ENCODE measurements around the gene ARHGAP26.

GRCh38 chr5:143106174-143106573 is 336.0 kb downstream of the ARHGAP26 start:
- TF ChIP-seq POLR2AphosphoS5 (IDR thresholded peaks at IDR 0.05; ENCODE audit: low read depth, low read length) (no peak), REST (IDR thresholded peaks at IDR 0.05; ENCODE audit: insufficient read depth in 1 of 2, low read depth in 2 of 2, low read length in 1 of 2) (no peak), SIN3A (IDR thresholded peaks at IDR 0.05; ENCODE audit: borderline replicate concordance, insufficient read depth, low read depth, low read length) (no peak), TCF7L2 (IDR thresholded peaks at IDR 0.05; ENCODE audit: low read depth, low read length) (no peak)
- TF ChIP-seq, protein P1, sequence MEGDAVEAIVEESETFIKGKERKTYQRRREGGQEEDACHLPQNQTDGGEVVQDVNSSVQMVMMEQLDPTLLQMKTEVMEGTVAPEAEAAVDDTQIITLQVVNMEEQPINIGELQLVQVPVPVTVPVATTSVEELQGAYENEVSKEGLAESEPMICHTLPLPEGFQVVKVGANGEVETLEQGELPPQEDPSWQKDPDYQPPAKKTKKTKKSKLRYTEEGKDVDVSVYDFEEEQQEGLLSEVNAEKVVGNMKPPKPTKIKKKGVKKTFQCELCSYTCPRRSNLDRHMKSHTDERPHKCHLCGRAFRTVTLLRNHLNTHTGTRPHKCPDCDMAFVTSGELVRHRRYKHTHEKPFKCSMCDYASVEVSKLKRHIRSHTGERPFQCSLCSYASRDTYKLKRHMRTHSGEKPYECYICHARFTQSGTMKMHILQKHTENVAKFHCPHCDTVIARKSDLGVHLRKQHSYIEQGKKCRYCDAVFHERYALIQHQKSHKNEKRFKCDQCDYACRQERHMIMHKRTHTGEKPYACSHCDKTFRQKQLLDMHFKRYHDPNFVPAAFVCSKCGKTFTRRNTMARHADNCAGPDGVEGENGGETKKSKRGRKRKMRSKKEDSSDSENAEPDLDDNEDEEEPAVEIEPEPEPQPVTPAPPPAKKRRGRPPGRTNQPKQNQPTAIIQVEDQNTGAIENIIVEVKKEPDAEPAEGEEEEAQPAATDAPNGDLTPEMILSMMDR (IDR thresholded peaks at IDR 0.05), result peak; percentile 33
